ENCODE measurements around the gene SLC30A5. TPM values are rescaled to one million over a fixed set of nuclear protein-coding genes. Genes with fewer than 3 reads are reported as not detected.

Gene SLC30A5
- total RNA-seq, 1 donor from 2014 or later = 20.6 TPM

- Histone ChIP-seq H3K9me3 (no peaks in the 10 kb centered on the region), H3K36me3 (peaks cover 9 to 12% of the 10 kb centered on the region in 2 donors), H3K4me1 (peaks cover 0 to 8% of the 10 kb centered on the region in 2 donors), H3K4me3 (no peak overlapping the region), H3K27me3 (no peaks in the 10 kb centered on the region), H3K27ac (no peak overlapping the region)
- intact Hi-C loops (cut with DNase I) = no loop called here
- TF ChIP-seq CTCF (IDR thresholded peaks at IDR 0.05) = no peak
- DNase-seq (ENCODE audit: low spot score in 2 of 2) = no peak
These were observed 76.7 kb downstream of the SLC30A5 start for GRCh38 chr5:69170495-69170894.

DNA sequence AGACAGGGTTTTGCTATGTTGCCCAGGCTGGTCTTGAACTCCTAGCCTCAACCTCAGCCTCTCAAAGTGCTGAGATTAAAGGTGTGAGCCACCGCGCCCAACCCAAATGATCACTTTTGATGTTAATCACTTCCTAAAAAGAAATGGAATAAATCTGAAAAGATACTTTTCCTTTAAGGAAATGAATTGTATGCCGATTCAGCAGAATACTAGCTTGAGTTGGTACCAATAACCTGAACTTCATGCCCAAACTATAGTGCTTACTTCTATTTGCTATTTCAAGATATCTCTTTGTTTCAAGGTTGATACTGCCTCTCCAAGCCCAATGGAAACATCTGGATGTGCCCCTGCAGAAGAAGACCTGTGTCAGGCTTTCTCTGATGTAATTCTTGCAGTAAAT, 77.2 kb downstream of the SLC30A5 start:
- H3K9me3 ChIP-seq = no peaks in the 10 kb centered on the region
- H3K4me1 ChIP-seq = peaks cover 0 to 8% of the 10 kb centered on the region in 2 donors
- TF ChIP-seq CTCF (IDR thresholded peaks at IDR 0.05) = no peak
- H3K4me3 ChIP-seq = no peak overlapping the region
- no peaks in the 10 kb centered on the region for H3K27me3 ChIP-seq
- peaks cover 10 to 14% of the 10 kb centered on the region in 2 donors for H3K36me3 ChIP-seq
- intact Hi-C loops (cut with DNase I) = no loop called here
- no peak for DNase-seq (ENCODE audit: low spot score in 2 of 2)
- no peak overlapping the region for H3K27ac ChIP-seq

Other genes with a start within 250 kb of the SLC30A5 start
- gene CCNB1, start 73.1 kb downstream of the SLC30A5 start, total RNA-seq = 16.0 TPM
- gene CENPH, start 95.6 kb downstream of the SLC30A5 start, total RNA-seq = not detected
- 94.3 TPM for gene CDK7, start 140.9 kb downstream of the SLC30A5 start, total RNA-seq
- 5.2 TPM for gene CCDC125, start 238.8 kb downstream of the SLC30A5 start, total RNA-seq